H1 (cell line): ENCODE measurements around the gene CROCC. TPM values are rescaled to one million over a fixed set of nuclear protein-coding genes. Genes with fewer than 3 reads are reported as not detected.
"Not testable (repeated sequence)": the region's sequence is repeated elsewhere in the genome, so short reads cannot be mapped to it uniquely, and the experiment has no call there.

ENCODE experiments used
- CTCF ChIA-PET: fragments of 300-600 bp; sonication (Branson Sonifier 250); formaldehyde crosslinking; loops from one replicate; lab custom pipeline; 2021; ENCODE audit not compliant: partially characterized antibody; lab: Charles Lee
- POLR2A ChIA-PET: fragments of 300-600 bp; sonication (Branson Sonifier 250); formaldehyde crosslinking; loops from one replicate; lab custom pipeline; 2021; ENCODE audit warnings: inconsistent platforms; ENCODE audit not compliant: partially characterized antibody; lab: Charles Lee
- DNase-seq, 2 experiments: peaks; one replicate each; pipeline versions ENCODE4 v3.0.0 to v3.0.0-alpha.2; 2010 to 2022; ENCODE audit warnings: low spot score in 2 of 2, low read depth in 1 of 2, mixed read lengths in 1 of 2
- FAIRE-seq: peaks from 2 replicates; lab custom pipeline; 2011; peaks lifted over from hg19 to GRCh38; lab: Jason Lieb, UNC
- H2AFZ ChIP-seq: 2 replicates; pipeline ENCODE4 v1.8.1; 2012; ENCODE audit warnings: low read length, inconsistent platforms
- H2AK5ac ChIP-seq: 2 replicates; pipeline ENCODE4 v1.6.1; 2013; ENCODE audit warnings: low read depth, low read length
- H2BK120ac ChIP-seq: replicated peaks from 2 replicates; pipeline ENCODE3; 2013; ENCODE audit warnings: low read depth, low read length, inconsistent platforms
- H2BK12ac ChIP-seq: 2 replicates; pipeline ENCODE4 v1.6.1; 2013; ENCODE audit warnings: low read depth, low read length
- H2BK15ac ChIP-seq: 2 replicates; pipeline ENCODE4 v1.6.1; 2013; ENCODE audit warnings: low read length
- H2BK20ac ChIP-seq: 2 replicates; pipeline ENCODE4 v1.6.1; 2013; ENCODE audit warnings: low read length
- H2BK5ac ChIP-seq: 2 replicates; pipeline ENCODE4 v1.6.1; 2013; ENCODE audit warnings: low read depth, low read length
- H3K14ac ChIP-seq: 2 replicates; pipeline ENCODE4 v1.6.1; 2013; ENCODE audit warnings: inconsistent platforms; ENCODE audit not compliant: insufficient read length
- H3K18ac ChIP-seq: 2 replicates; pipeline ENCODE4 v1.6.1; 2013; ENCODE audit warnings: low read length; ENCODE audit errors: extremely low read depth
- H3K23ac ChIP-seq: 2 replicates; pipeline ENCODE4 v1.6.1; 2013; ENCODE audit warnings: inconsistent platforms; ENCODE audit not compliant: insufficient read length
- H3K23me2 ChIP-seq: 2 replicates; pipeline ENCODE4 v1.6.1; 2013; ENCODE audit warnings: low read depth, low read length
- H3K27ac ChIP-seq: 2 replicates; pipeline ENCODE4 v1.6.1; 2011; ENCODE audit warnings: low read depth, low read length, inconsistent platforms
- H3K27me3 ChIP-seq, 4 experiments: replicated peaks in 1 of 4; 1 replicate in 1 of 4; 2 replicates in 3 of 4; pipeline versions ENCODE4 v1.6.1 to v1.8.1; 2011 to 2013; ENCODE audit warnings: low read length in 3 of 4, mild to moderate bottlenecking in 3 of 4, inconsistent platforms in 2 of 4, mixed read lengths in 2 of 4, moderate library complexity in 1 of 4; ENCODE audit not compliant: control insufficient read depth in 3 of 4, insufficient read depth in 3 of 4; ENCODE audit errors: extremely low read depth in 1 of 4
- H3K36me3 ChIP-seq, 4 experiments: 2 replicates each; pipeline versions ENCODE4 v1.6.1 to v1.8.1; 2011 to 2013; ENCODE audit warnings: mild to moderate bottlenecking in 4 of 4, low read length in 3 of 4, moderate library complexity in 2 of 4, control low read depth in 1 of 4, inconsistent platforms in 1 of 4; ENCODE audit not compliant: insufficient read depth in 4 of 4, control insufficient read depth in 2 of 4
- H3K4ac ChIP-seq: replicated peaks from 2 replicates; pipeline ENCODE3; 2013; ENCODE audit warnings: low read length, low read depth, mixed read lengths, inconsistent platforms; ENCODE audit not compliant: insufficient read length
- H3K4me1 ChIP-seq, 4 experiments: replicated peaks in 1 of 4; 1 replicate in 1 of 4; 2 replicates in 3 of 4; pipeline versions ENCODE4 v1.6.1 to v1.8.1; 2011 to 2013; ENCODE audit warnings: low read length in 3 of 4, inconsistent platforms in 2 of 4, mixed read lengths in 1 of 4; ENCODE audit not compliant: insufficient read depth in 4 of 4, control insufficient read depth in 3 of 4
- H3K4me2 ChIP-seq, 2 experiments: 2 replicates each; pipeline versions ENCODE4 v1.6.1 to v1.8.1; 2011 to 2013; ENCODE audit warnings: low read depth in 2 of 2, low read length in 2 of 2, control low read depth in 1 of 2, inconsistent platforms in 1 of 2, mild to moderate bottlenecking in 1 of 2; ENCODE audit not compliant: insufficient read depth in 1 of 2
- H3K4me3 ChIP-seq, 4 experiments: fragments of 200-600, 300-600 bp in 1 of 4; sonication (generic), shearing (Covaris generic), sonication (Bioruptor Twin) in 1 of 4; 2 replicates each; pipeline versions ENCODE4 v1.5.1 to v1.8.1; 2011 to 2016; ENCODE audit warnings: low read length in 4 of 4, low read depth in 3 of 4, control low read depth in 2 of 4, inconsistent platforms in 2 of 4, mild to moderate bottlenecking in 2 of 4, mixed read lengths in 1 of 4, moderate library complexity in 1 of 4; ENCODE audit not compliant: insufficient read depth in 2 of 4; ENCODE audit errors: extremely low read depth in 1 of 4
- H3K56ac ChIP-seq: replicated peaks from 2 replicates; pipeline ENCODE3; 2013; ENCODE audit warnings: low read depth, mild to moderate bottlenecking, mixed read lengths, low read length, inconsistent platforms; ENCODE audit not compliant: insufficient read length
- H3K79me1 ChIP-seq: 2 replicates; pipeline ENCODE4 v1.6.1; 2013; ENCODE audit warnings: low read depth, low read length, control low read depth
- H3K79me2 ChIP-seq, 2 experiments: 2 replicates each; pipeline versions ENCODE4 v1.6.1 to v1.8.1; 2012 to 2013; ENCODE audit warnings: low read length in 2 of 2, mild to moderate bottlenecking in 2 of 2, inconsistent platforms in 1 of 2; ENCODE audit not compliant: insufficient read depth in 2 of 2, control insufficient read depth in 1 of 2
- H3K9ac ChIP-seq, 4 experiments: replicated peaks in 1 of 4; 1 replicate in 1 of 4; 2 replicates in 3 of 4; pipeline versions ENCODE4 v1.6.1 to v1.8.1; 2011 to 2013; ENCODE audit warnings: low read depth in 3 of 4, low read length in 3 of 4, control low read depth in 2 of 4, mild to moderate bottlenecking in 2 of 4, moderate library complexity in 2 of 4, inconsistent platforms in 1 of 4; ENCODE audit errors: extremely low read depth in 1 of 4
- H3K9me3 ChIP-seq, 2 experiments: 2 replicates each; pipeline versions ENCODE4 v1.6.1 to v1.8.1; 2012 to 2013; ENCODE audit warnings: mild to moderate bottlenecking in 2 of 2, moderate library complexity in 2 of 2, control low read depth in 1 of 2, inconsistent platforms in 1 of 2, low read depth in 1 of 2, low read length in 1 of 2, mixed read lengths in 1 of 2; ENCODE audit not compliant: insufficient read depth in 2 of 2
- H4K20me1 ChIP-seq, 2 experiments: replicated peaks in 1 of 2; 2 replicates each; pipeline versions ENCODE3 to v1.8.1; 2011 to 2013; ENCODE audit warnings: inconsistent platforms in 2 of 2, low read length in 2 of 2, mild to moderate bottlenecking in 1 of 2; ENCODE audit not compliant: insufficient read depth in 2 of 2, control insufficient read depth in 1 of 2
- H4K5ac ChIP-seq: 2 replicates; pipeline ENCODE4 v1.6.1; 2013; ENCODE audit warnings: low read length, low read depth, mixed read lengths, inconsistent platforms; ENCODE audit not compliant: insufficient read length
- H4K8ac ChIP-seq: 2 replicates; pipeline ENCODE4 v1.8.0; 2013; ENCODE audit warnings: mild to moderate bottlenecking, moderate library complexity, low read length, inconsistent platforms; ENCODE audit not compliant: insufficient read depth; ENCODE audit errors: extremely low read depth
- H4K91ac ChIP-seq: replicated peaks from 2 replicates; pipeline ENCODE3; 2013; ENCODE audit warnings: low read length, mixed read lengths, inconsistent platforms; ENCODE audit not compliant: insufficient read length
- BACH1 ChIP-seq: IDR thresholded peaks from 2 replicates; pipeline ENCODE4 v1.6.1; 2012; ENCODE audit warnings: low read length, improper control_type of control experiment
- CBX8 ChIP-seq: fragments of 300-800, 300-1000 bp; sonication (generic); IDR thresholded peaks from 2 replicates; pipeline ENCODE4 v1.7.1; 2016; ENCODE audit warnings: low read depth, low read length, borderline replicate concordance
- KDM4A ChIP-seq: IDR thresholded peaks from one replicate; pipeline ENCODE4 v1.7.1; 2012; ENCODE audit warnings: low read depth, mild to moderate bottlenecking, moderate library complexity, low read length, inconsistent platforms; ENCODE audit not compliant: severe bottlenecking
- PHF8 ChIP-seq: fragments of 200-600 bp; sonication (generic); conservative IDR thresholded peaks from 2 replicates; pipeline ENCODE4 v1.7.1; 2012; ENCODE audit warnings: low read depth, mild to moderate bottlenecking, inconsistent platforms, low read length, moderate library complexity
- WGBS, 2 experiments: shearing (Covaris generic) in 1 of 2; methylation state at CpG; one replicate each; pipeline versions ENCODE4 v1.1.6 to v1.1.7; 2013 to 2015; ENCODE audit warnings: low lambda C conversion rate in 2 of 2, mixed read lengths in 2 of 2, inconsistent platforms in 1 of 2, low coverage in 1 of 2, missing lambda C conversion rate in 1 of 2; ENCODE audit not compliant: insufficient replicate concordance in 2 of 2, insufficient coverage in 1 of 2, insufficient read length in 1 of 2; ENCODE audit errors: extremely low coverage in 1 of 2, missing lambda C conversion rate in 1 of 2; 5-methylcytosine and 5-hydroxymethylcytosine counted together
- polyA plus RNA-seq, 7 experiments: library from polyadenylated mRNA; depleted of rRNA in 3 of 7; stranded (reverse) in 5 of 7; unstranded in 2 of 7; fragments of >200 nt in 5 of 7; fragments of 200-250 nt in 2 of 7; gene quantifications; 1 replicate in 5 of 7; 2 replicates in 1 of 7; 4 replicates in 1 of 7; pipeline versions ENCODE4 v1.2.1 to v1.2.3, GENCODE V29; 2011 to 2013; ENCODE audit warnings: missing spikeins in 2 of 7, mixed read lengths in 2 of 7
- total RNA-seq: library from RNA; stranded (reverse); fragmentation: NEBNext Ultra II Directional; extraction: Animal tissue kit (Norgen Biotek cat#: 25700); gene quantifications from 2 replicates; pipeline ENCODE4 v1.2.1, GENCODE V29; 2021

CROCC gene
- total and polyA plus RNA-seq, 2 of the 8 experiments (the other 6 are each of a cell fraction or from before 2014, with no cell fraction given), result 12.1 to 39.5 TPM

DNA sequence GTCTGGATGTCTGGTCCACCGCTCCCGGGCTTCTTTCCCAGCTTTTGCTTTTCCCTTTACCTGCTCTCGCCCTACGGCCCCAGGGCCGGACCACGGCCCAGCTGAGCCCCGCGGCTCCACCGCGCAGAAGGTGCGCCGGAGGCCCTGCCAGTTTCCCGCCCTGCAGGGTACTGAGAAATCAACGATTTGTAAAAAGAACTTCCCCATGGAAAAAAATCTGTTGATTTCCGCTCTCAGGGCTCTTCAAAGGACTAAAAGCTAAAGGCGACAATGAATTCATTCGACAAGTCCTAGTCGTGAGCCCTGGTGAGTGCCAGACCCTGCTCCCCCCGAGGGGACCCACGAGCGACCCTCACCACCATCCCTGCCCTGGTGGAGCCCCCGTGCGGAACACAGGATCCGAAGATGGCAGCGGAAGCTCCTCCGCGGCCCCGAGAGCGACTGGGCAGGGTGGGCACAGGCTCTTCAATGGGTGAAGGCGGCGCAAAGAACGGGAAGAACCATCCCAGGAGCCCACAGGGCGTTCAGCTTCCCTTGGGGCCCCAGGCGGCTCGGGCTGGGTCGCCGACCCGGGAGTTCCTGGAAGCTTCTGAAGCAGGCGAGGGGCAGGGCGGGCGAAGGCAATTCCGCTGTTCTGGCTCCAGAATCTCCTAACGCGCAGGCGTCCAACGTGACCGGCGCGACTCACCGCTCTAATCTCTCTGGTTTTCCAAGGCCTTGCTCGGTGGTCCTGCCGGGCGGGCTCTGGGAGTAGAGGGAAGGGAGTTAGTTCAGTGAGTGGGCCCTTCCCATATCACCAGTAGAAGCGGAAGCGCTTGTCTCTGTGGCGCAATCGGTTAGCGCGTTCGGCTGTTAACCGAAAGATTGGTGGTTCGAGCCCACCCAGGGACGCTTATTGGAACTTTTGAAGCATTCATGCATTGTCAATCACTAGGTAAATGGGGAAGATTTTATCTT is 32.6 kb upstream of the CROCC start (continued):
- TF ChIP-seq CBX8 (no peak), PHF8 (peak; percentile 36; the same call in 1 of the 2 replicates), BACH1 (no peak), KDM4A (peak; percentile 76)

DNA sequence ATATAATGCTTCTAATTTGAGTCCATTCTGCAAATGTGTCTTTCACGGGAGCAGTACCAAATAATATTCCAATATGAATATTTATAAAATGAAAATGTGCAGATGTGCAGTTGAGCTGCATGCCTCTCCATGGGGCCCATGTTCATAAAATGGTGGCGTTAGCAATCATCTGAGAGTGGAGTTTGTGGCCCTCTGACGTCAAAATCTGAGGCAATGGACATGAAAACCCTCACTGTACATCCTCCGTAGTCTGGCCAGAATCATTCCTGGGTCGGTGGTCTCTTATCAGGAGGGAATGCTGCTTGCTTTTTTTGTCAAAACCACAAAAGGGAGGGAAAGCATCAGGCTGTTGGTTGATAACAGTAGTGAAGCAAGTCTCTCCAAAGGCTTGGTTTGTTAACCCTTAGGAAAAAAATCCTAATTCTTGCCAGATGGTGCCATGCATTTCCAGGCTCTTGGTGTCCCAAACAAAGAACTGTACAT is 31.2 kb upstream of the CROCC start:
- H3K79me2 ChIP-seq, H2AFZ ChIP-seq, H3K4me2 ChIP-seq, H4K8ac ChIP-seq, FAIRE-seq, H3K23me2 ChIP-seq, H4K91ac ChIP-seq, H4K5ac ChIP-seq, DNase-seq, H3K9me3 ChIP-seq, H3K36me3 ChIP-seq, H3K4ac ChIP-seq, H3K4me3 ChIP-seq, H3K56ac ChIP-seq, H3K27me3 ChIP-seq, H3K79me1 ChIP-seq, H3K14ac ChIP-seq, H3K18ac ChIP-seq, H4K20me1 ChIP-seq, H3K27ac ChIP-seq, H2BK120ac ChIP-seq, H3K23ac ChIP-seq, H2BK20ac ChIP-seq, H3K9ac ChIP-seq, H2BK15ac ChIP-seq, H3K4me1 ChIP-seq, H2AK5ac ChIP-seq, H2BK5ac ChIP-seq, H2BK12ac ChIP-seq: not testable (repeated sequence)
- ChIA-PET POLR2A (interaction anchor here (1.1 kb wide), 1 partner anchor 14 kb away, joined by 4 read pairs; no protein-coding TSS in a partner anchor), CTCF (interaction anchor here (2.1 kb wide), 1 partner anchor 125 kb away, joined by 5 read pairs; no protein-coding TSS in a partner anchor)
- WGBS, 2 experiments, result 86% methylated on average over 5 of the region's 5 CpGs; no CpG with 5 or more reads in 1 of the 2 experiments
